WTC11 (cell line): ENCODE results near the gene SPRED2. TPM values are rescaled to one million over a fixed set of nuclear protein-coding genes. Genes with fewer than 3 reads are reported as not detected.

Experiments
- ATAC-seq: fragments of 200-7000 bp; cut with Tn5 transposase; 2 replicates; pipeline ENCODE4 v1.10.0; 2021; ENCODE audit warnings: mild to moderate bottlenecking, moderate library complexity
- CTCF ChIA-PET: fragments of 300-600 bp; sonication (Branson Sonifier 250); formaldehyde crosslinking; loops from one replicate; lab custom pipeline; 2021; ENCODE audit warnings: antibody characterized with exemption; lab: Charles Lee
- POLR2A ChIA-PET: fragments of 350-600 bp; sonication (Branson Sonifier 250); formaldehyde crosslinking; loops from one replicate; lab custom pipeline; 2021; ENCODE audit warnings: antibody characterized with exemption; lab: Charles Lee
- DNase-seq: peaks from one replicate; pipeline ENCODE4 v3.0.0; 2021; ENCODE audit warnings: low spot score
- H3K27ac Mint-ChIP-seq: 2 replicates; pipeline ENCODE4 v1.8.0; 2021; ENCODE audit warnings: mixed read lengths
- H3K27me3 Mint-ChIP-seq: 2 replicates; pipeline ENCODE4 v1.8.0; 2021; ENCODE audit warnings: low read depth, mild to moderate bottlenecking, moderate library complexity, mixed read lengths
- H3K36me3 Mint-ChIP-seq: 2 replicates; pipeline ENCODE4 v1.8.0; 2021; ENCODE audit warnings: mixed read lengths
- H3K4me1 Mint-ChIP-seq: 2 replicates; pipeline ENCODE4 v1.8.0; 2022; ENCODE audit warnings: mixed read lengths
- H3K4me3 Mint-ChIP-seq: 2 replicates; pipeline ENCODE4 v1.8.0; 2021; ENCODE audit warnings: mild to moderate bottlenecking, moderate library complexity, mixed read lengths
- H3K9me3 Mint-ChIP-seq: 2 replicates; pipeline ENCODE4 v1.8.0; 2021; ENCODE audit warnings: mixed read lengths
- ATF3 ChIP-seq: sonication (generic); formaldehyde crosslinking; conservative IDR thresholded peaks from 2 replicates; pipeline ENCODE4 v1.8.1; 2022; ENCODE audit warnings: mild to moderate bottlenecking, missing genetic modification reagents
- CBFB ChIP-seq: sonication (generic); formaldehyde crosslinking; IDR thresholded peaks from 2 replicates; pipeline ENCODE4 v1.8.1; 2022; ENCODE audit warnings: mild to moderate bottlenecking, low read depth, missing genetic modification reagents
- CTCF ChIP-seq: fragments of 200-600 bp; IDR thresholded peaks from 2 replicates; pipeline ENCODE4 v1.8.0; 2022; ENCODE audit warnings: antibody characterized with exemption
- FOXP1 ChIP-seq: sonication (generic); formaldehyde crosslinking; IDR thresholded peaks from 2 replicates; pipeline ENCODE4 v1.8.0; 2022; ENCODE audit warnings: missing genetic modification reagents, mild to moderate bottlenecking, moderate library complexity, borderline replicate concordance
- GABPB1 ChIP-seq: sonication (generic); formaldehyde crosslinking; IDR thresholded peaks from 2 replicates; pipeline ENCODE4 v1.8.1; 2023; ENCODE audit warnings: mild to moderate bottlenecking, missing genetic modification reagents
- GRHL2 ChIP-seq: fragments of 250-450 bp; sonication (Bioruptor Pico); IDR thresholded peaks from 2 replicates; pipeline ENCODE4 v1.8.0; 2022; ENCODE audit warnings: mild to moderate bottlenecking, moderate library complexity; ENCODE audit not compliant: insufficient replicate concordance, severe bottlenecking
- GTF2I ChIP-seq: fragments of 250-450 bp; sonication (Bioruptor Pico); conservative IDR thresholded peaks from 2 replicates; pipeline ENCODE4 v1.4.0; 2021; ENCODE audit warnings: mild to moderate bottlenecking
- HMGA2 ChIP-seq: fragments of 250-450 bp; sonication (Bioruptor Pico); IDR thresholded peaks from 2 replicates; pipeline ENCODE4 v1.4.0; 2021; ENCODE audit warnings: mild to moderate bottlenecking, moderate library complexity
- JAZF1 ChIP-seq: fragments of 250-450 bp; sonication (Bioruptor Pico); IDR thresholded peaks from 2 replicates; pipeline ENCODE4 v1.9.0; 2021; ENCODE audit warnings: moderate library complexity, mild to moderate bottlenecking, inconsistent platforms
- NFATC4 ChIP-seq: fragments of 250-450 bp; sonication (Bioruptor Pico); IDR thresholded peaks from 2 replicates; pipeline ENCODE4 v1.9.0; 2021; ENCODE audit warnings: mild to moderate bottlenecking
- RELA ChIP-seq: sonication (generic); formaldehyde crosslinking; IDR thresholded peaks from 2 replicates; pipeline ENCODE4 v1.8.1; 2022; ENCODE audit warnings: missing genetic modification reagents, mild to moderate bottlenecking, borderline replicate concordance
- RORB ChIP-seq: fragments of 250-450 bp; sonication (Bioruptor Pico); IDR thresholded peaks from 2 replicates; pipeline ENCODE4 v1.9.0; 2021; ENCODE audit warnings: mild to moderate bottlenecking
- TEAD4 ChIP-seq: sonication (generic); formaldehyde crosslinking; IDR thresholded peaks from 2 replicates; pipeline ENCODE4 v1.8.0; 2022; ENCODE audit warnings: mild to moderate bottlenecking, missing genetic modification reagents
- ZNF121 ChIP-seq: sonication (generic); formaldehyde crosslinking; IDR thresholded peaks from 2 replicates; pipeline ENCODE4 v1.8.0; 2023; ENCODE audit warnings: missing genetic modification reagents
- ZNF396 ChIP-seq: fragments of 250-450 bp; sonication (Bioruptor Pico); IDR thresholded peaks from 2 replicates; pipeline ENCODE4 v1.8.0; 2021; ENCODE audit warnings: mild to moderate bottlenecking, moderate library complexity, borderline replicate concordance
- ZNF416 ChIP-seq: fragments of 250-450 bp; sonication (Bioruptor Pico); IDR thresholded peaks from 2 replicates; pipeline ENCODE4 v1.9.0; 2021; ENCODE audit warnings: mild to moderate bottlenecking, inconsistent platforms
- total RNA-seq: library from RNA; stranded (reverse); gene quantifications from 3 replicates; pipeline ENCODE4 v1.2.3, GENCODE V29; 2021
- TF ChIP-seq, protein P1 (sequence below): fragments of 250-450 bp; sonication (Bioruptor Pico); conservative IDR thresholded peaks from 2 replicates; pipeline ENCODE4 v1.9.0; 2021; ENCODE audit warnings: mild to moderate bottlenecking
- TF ChIP-seq, protein P2 (sequence below): sonication (generic); formaldehyde crosslinking; IDR thresholded peaks from 2 replicates; pipeline ENCODE4 v1.8.0; 2022; ENCODE audit warnings: mild to moderate bottlenecking, missing genetic modification reagents
- TF ChIP-seq, protein P3 (sequence below): fragments of 250-450 bp; sonication (Bioruptor Pico); IDR thresholded peaks from 2 replicates; pipeline ENCODE4 v1.8.0; 2021; ENCODE audit warnings: mild to moderate bottlenecking
- TF ChIP-seq, protein P4 (sequence below): fragments of 250-450 bp; sonication (Bioruptor Pico); IDR thresholded peaks from 2 replicates; pipeline ENCODE4 v2.1.2; 2022; ENCODE audit warnings: mild to moderate bottlenecking, moderate library complexity
- TF ChIP-seq, protein P5 (sequence below): sonication (generic); formaldehyde crosslinking; IDR thresholded peaks from 2 replicates; pipeline ENCODE4 v1.8.0; 2022; ENCODE audit warnings: mild to moderate bottlenecking, missing genetic modification reagents

SPRED2 gene
- total RNA-seq, 1 experiment from 2014 or later: 34.1 TPM

DNA sequence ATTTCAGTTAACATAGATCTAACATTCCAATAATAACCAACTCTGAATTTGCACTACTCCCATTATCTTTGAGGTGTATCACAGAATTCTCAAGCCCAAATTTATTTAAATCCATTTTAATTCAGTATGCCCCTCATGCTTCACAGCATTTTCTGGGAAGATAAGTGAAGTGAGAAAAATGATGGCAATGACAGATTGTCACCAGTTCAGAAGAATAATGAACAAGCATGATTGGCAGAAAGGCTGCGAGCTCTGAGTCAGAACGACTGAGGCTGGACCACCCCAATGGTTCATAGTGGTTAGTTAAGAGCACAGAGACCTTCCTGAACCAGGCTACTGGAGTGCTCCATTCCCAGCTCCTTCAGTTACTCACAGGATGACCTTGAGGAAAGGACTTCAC lies 4.9 kb downstream of the SPRED2 start:
- Mint-ChIP-seq H3K9me3 (no peaks in the 10 kb centered on the region), H3K36me3 (no peaks in the 10 kb centered on the region), H3K4me1 (peaks cover 13% of the 10 kb centered on the region), H3K4me3 (no peak overlapping the region), H3K27ac (no peak overlapping the region), H3K27me3 (peaks cover 27% of the 10 kb centered on the region)
- no peak for TF ChIP-seq GRHL2 (CRISPR knock-in tag)
- TF ChIP-seq, protein P1, sequence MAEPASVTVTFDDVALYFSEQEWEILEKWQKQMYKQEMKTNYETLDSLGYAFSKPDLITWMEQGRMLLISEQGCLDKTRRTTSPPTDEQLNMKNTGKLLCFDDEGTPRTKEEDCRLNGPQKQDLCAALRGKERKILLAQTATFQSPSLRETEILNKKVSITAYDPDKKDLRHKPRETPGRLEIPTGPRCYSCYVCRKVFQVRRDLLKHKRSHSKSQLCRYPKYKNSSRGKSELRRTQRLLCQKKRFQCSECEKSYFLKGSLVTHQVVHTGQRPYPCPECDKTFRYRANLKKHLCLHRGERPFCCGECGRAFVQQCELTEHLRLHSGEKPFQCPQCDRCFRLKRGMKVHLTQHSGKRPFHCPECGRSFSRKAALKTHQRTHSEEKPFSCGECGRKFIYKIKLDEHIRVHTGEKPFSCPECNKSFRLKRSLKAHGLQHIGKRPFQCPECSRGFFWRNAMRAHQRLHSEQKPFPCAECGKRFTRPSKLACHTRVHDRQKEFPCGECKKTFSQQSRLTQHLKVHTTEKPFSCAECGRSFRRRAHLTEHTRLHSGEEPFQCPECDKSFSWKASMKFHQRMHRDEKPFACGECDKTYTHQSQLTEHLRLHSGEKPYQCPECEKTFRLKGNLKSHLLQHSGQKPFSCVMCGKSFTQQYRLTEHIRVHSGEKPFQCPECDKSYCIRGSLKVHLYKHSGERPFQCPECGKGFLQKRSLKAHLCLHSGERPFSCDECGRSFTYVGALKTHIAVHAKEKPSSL (CRISPR knock-in tag): no peak
- TF ChIP-seq, protein P2, sequence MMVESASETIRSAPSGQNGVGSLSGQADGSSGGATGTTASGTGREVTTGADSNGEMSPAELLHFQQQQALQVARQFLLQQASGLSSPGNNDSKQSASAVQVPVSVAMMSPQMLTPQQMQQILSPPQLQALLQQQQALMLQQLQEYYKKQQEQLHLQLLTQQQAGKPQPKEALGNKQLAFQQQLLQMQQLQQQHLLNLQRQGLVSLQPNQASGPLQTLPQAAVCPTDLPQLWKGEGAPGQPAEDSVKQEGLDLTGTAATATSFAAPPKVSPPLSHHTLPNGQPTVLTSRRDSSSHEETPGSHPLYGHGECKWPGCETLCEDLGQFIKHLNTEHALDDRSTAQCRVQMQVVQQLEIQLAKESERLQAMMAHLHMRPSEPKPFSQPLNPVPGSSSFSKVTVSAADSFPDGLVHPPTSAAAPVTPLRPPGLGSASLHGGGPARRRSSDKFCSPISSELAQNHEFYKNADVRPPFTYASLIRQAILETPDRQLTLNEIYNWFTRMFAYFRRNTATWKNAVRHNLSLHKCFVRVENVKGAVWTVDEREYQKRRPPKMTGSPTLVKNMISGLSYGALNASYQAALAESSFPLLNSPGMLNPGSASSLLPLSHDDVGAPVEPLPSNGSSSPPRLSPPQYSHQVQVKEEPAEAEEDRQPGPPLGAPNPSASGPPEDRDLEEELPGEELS (CRISPR knock-in tag): no peak
- TF ChIP-seq CBFB (CRISPR knock-in tag): no peak
- TF ChIP-seq GABPB1 (CRISPR knock-in tag): no peak
- TF ChIP-seq CTCF: no peak
- no peak for TF ChIP-seq ATF3 (CRISPR knock-in tag)
- no peak for TF ChIP-seq ZNF396
- ATAC-seq (no peak), DNase-seq (no peak)
- POLR2A ChIA-PET: no interaction called here
- CTCF ChIA-PET: interaction anchor here (1.8 kb wide), 1 partner anchor 77 kb away, joined by 4 read pairs; no protein-coding TSS in a partner anchor

- no peaks in the 10 kb centered on the region for H3K9me3 Mint-ChIP-seq
- no peak overlapping the region for H3K4me3 Mint-ChIP-seq
- TF ChIP-seq RORB (no peak), GTF2I (CRISPR knock-in tag) (no peak), FOXP1 (CRISPR knock-in tag) (no peak), RELA (no peak), TEAD4 (CRISPR knock-in tag) (no peak), ZNF121 (CRISPR knock-in tag) (no peak), HMGA2 (CRISPR knock-in tag) (no peak), NFATC4 (CRISPR knock-in tag) (no peak), ZNF416 (CRISPR knock-in tag) (no peak), JAZF1 (CRISPR knock-in tag) (no peak)
- TF ChIP-seq, protein P3, sequence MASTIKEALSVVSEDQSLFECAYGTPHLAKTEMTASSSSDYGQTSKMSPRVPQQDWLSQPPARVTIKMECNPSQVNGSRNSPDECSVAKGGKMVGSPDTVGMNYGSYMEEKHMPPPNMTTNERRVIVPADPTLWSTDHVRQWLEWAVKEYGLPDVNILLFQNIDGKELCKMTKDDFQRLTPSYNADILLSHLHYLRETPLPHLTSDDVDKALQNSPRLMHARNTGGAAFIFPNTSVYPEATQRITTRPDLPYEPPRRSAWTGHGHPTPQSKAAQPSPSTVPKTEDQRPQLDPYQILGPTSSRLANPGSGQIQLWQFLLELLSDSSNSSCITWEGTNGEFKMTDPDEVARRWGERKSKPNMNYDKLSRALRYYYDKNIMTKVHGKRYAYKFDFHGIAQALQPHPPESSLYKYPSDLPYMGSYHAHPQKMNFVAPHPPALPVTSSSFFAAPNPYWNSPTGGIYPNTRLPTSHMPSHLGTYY (CRISPR knock-in tag): no peak
- TF ChIP-seq, protein P4, sequence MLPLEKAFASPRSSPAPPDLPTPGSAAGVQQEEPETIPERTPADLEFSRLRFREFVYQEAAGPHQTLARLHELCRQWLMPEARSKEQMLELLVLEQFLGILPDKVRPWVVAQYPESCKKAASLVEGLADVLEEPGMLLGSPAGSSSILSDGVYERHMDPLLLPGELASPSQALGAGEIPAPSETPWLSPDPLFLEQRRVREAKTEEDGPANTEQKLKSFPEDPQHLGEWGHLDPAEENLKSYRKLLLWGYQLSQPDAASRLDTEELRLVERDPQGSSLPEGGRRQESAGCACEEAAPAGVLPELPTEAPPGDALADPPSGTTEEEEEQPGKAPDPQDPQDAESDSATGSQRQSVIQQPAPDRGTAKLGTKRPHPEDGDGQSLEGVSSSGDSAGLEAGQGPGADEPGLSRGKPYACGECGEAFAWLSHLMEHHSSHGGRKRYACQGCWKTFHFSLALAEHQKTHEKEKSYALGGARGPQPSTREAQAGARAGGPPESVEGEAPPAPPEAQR (CRISPR knock-in tag): no peak
- TF ChIP-seq, protein P5, sequence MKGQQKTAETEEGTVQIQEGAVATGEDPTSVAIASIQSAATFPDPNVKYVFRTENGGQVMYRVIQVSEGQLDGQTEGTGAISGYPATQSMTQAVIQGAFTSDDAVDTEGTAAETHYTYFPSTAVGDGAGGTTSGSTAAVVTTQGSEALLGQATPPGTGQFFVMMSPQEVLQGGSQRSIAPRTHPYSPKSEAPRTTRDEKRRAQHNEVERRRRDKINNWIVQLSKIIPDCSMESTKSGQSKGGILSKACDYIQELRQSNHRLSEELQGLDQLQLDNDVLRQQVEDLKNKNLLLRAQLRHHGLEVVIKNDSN (CRISPR knock-in tag): no peak
- TF ChIP-seq, all 79 proteins: peak for 0
- H3K27me3 Mint-ChIP-seq: peaks cover 22% of the 10 kb centered on the region
- ChIA-PET POLR2A (no interaction called here), CTCF (no interaction called here)
- DNase-seq (no peak), ATAC-seq (no peak)
- peaks cover 32% of the 10 kb centered on the region for H3K4me1 Mint-ChIP-seq
- H3K27ac Mint-ChIP-seq: no peak overlapping the region
- H3K36me3 Mint-ChIP-seq: no peaks in the 10 kb centered on the region
Measured at GRCh38 chr2:65425276-65425675, 7.1 kb downstream of the SPRED2 start.
